SH-SY5Y (cell line): ENCODE results near the gene CD86.

Experiments used
- GATA2 ChIP-seq: IDR thresholded peaks from 2 replicates; pipeline ENCODE4 v1.6.1; 2011; ENCODE audit warnings: mild to moderate bottlenecking, low read depth, low read length
- GATA3 ChIP-seq: IDR thresholded peaks from 2 replicates; pipeline ENCODE4 v1.6.1; 2011; ENCODE audit warnings: low read depth, mild to moderate bottlenecking, low read length, moderate library complexity

GRCh38 chr3:122079524-122080206 lies 24.5 kb downstream of the CD86 start:
- TF ChIP-seq GATA2 (no peak), GATA3 (no peak)
